ENCODE data around the gene NRG3.
"Not testable (repeated sequence)": the region's sequence is repeated elsewhere in the genome, so short reads cannot be mapped to it uniquely, and the experiment has no call there.

The NRG3 gene

DNA sequence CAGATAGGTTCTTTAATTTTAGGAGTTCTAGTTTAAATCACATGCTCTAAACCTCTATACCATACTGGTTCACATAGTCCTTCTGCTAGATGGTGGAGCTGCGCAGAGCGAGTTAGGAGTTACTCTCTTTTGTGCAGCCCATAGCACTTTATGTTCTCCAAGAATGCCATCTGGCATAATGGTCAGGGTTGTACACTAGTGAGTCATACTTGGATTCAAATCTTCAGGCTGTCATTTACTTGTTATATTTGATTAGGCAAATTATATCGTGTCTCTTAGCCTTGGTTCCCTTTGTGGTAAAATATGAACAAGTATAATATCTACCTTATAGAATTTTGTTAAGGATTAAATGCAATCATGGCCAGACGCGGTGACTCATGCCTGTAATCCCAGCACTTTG lies 1078.3 kb downstream of the NRG3 start:
- H4K8ac ChIP-seq (ENCODE audit: low read depth, low read length): no peak overlapping the region
- no peak overlapping the region for H3K4me2 ChIP-seq (ENCODE audit: low read length)
- H2BK120ac ChIP-seq (ENCODE audit: insufficient read depth, low read length, poor library complexity): no peak overlapping the region
- no peaks in the 10 kb centered on the region for H3K9me3 ChIP-seq (ENCODE audit: insufficient read depth, low read depth, low read length)
- no peak overlapping the region for H3K4me3 ChIP-seq (ENCODE audit: low read depth, low read length)
- H3K4me1 ChIP-seq (ENCODE audit: control insufficient read depth in 1 of 2, insufficient read depth in 2 of 2, low read length in 2 of 2): no peaks in the 10 kb centered on the region
- no peak overlapping the region for H2AFZ ChIP-seq (ENCODE audit: insufficient read depth, low read length, poor library complexity)
- no CpG with 5 or more reads among the region's 5 CpGs for WGBS (ENCODE audit: extremely low coverage, insufficient coverage, insufficient read length)
- H3K18ac ChIP-seq (ENCODE audit: low read length): no peak overlapping the region
- no peak overlapping the region for H2BK5ac ChIP-seq (ENCODE audit: low read depth, low read length, poor library complexity)
- no peak overlapping the region for H3K14ac ChIP-seq (ENCODE audit: low read length)
- no peak overlapping the region for H4K12ac ChIP-seq (ENCODE audit: low read depth, low read length)
- no peak overlapping the region for H3K9ac ChIP-seq (ENCODE audit: low read length)
- H3K36me3 ChIP-seq (ENCODE audit: control insufficient read depth in 1 of 2, insufficient read depth in 2 of 2, low read length in 2 of 2): no peaks in the 10 kb centered on the region
- no peak overlapping the region for H3K23ac ChIP-seq (ENCODE audit: low read length)
- H3K79me1 ChIP-seq (ENCODE audit: low read length): no peaks in the 10 kb centered on the region
- no peak overlapping the region for H2BK12ac ChIP-seq (ENCODE audit: low read length)
- DNase-seq: no peak
- H2AK5ac ChIP-seq (ENCODE audit: low read length): no peak overlapping the region
- no peaks in the 10 kb centered on the region for H3K27me3 ChIP-seq (ENCODE audit: insufficient read depth, low read length)
- no peak overlapping the region for H3K4ac ChIP-seq (ENCODE audit: low read depth, low read length)
- H3K27ac ChIP-seq (ENCODE audit: low read depth, low read length): no peak overlapping the region
- H4K91ac ChIP-seq (ENCODE audit: low read depth, low read length): no peak overlapping the region
- H3K79me2 ChIP-seq (ENCODE audit: control insufficient read depth, insufficient read depth, low read length, poor library complexity): no peaks in the 10 kb centered on the region

DNA sequence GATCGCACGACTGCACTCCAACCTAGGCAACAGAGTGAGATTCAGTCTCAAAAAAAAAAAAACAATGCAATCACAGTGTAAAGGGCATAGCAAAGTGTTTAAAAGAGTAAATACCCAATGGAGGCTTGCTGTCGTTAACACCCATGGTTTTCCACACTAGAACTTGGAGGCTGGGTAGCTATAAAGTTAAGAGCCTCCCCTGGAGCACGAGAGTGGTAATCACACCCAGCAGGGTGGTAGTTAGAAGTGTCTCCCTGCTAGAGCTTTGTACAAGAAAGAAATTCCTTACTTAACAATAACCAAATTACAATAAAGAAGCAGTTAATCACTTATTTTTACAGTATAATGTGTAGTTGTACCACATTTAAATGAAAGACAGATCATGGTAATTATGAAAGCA lies 1078.9 kb downstream of the NRG3 start:
- Histone ChIP-seq H3K9me3 (ENCODE audit: insufficient read depth, low read depth, low read length) (no peaks in the 10 kb centered on the region), H2AK5ac (ENCODE audit: low read length) (no peak overlapping the region), H3K4me3 (ENCODE audit: low read depth, low read length) (no peak overlapping the region), H2BK120ac (ENCODE audit: insufficient read depth, low read length, poor library complexity) (no peak overlapping the region), H3K27ac (ENCODE audit: low read depth, low read length) (no peak overlapping the region), H3K9ac (ENCODE audit: low read length) (no peak overlapping the region), H2BK5ac (ENCODE audit: low read depth, low read length, poor library complexity) (no peak overlapping the region), H3K79me1 (ENCODE audit: low read length) (no peaks in the 10 kb centered on the region), H2BK12ac (ENCODE audit: low read length) (no peak overlapping the region), H2AFZ (ENCODE audit: insufficient read depth, low read length, poor library complexity) (no peak overlapping the region), H3K18ac (ENCODE audit: low read length) (no peak overlapping the region), H3K14ac (ENCODE audit: low read length) (no peak overlapping the region), H3K4me1 (ENCODE audit: control insufficient read depth in 1 of 2, insufficient read depth in 2 of 2, low read length in 2 of 2) (peaks cover 0 to 2% of the 10 kb centered on the region in 2 experiments), H3K4me2 (ENCODE audit: low read length) (no peak overlapping the region), H3K4ac (ENCODE audit: low read depth, low read length) (no peak overlapping the region), H3K27me3 (ENCODE audit: insufficient read depth, low read length) (no peaks in the 10 kb centered on the region), H4K8ac (ENCODE audit: low read depth, low read length) (no peak overlapping the region), H3K36me3 (ENCODE audit: control insufficient read depth in 1 of 2, insufficient read depth in 2 of 2, low read length in 2 of 2) (no peaks in the 10 kb centered on the region), H3K23ac (ENCODE audit: low read length) (no peak overlapping the region), H4K91ac (ENCODE audit: low read depth, low read length) (no peak overlapping the region), H4K12ac (ENCODE audit: low read depth, low read length) (no peak overlapping the region), H3K79me2 (ENCODE audit: control insufficient read depth, insufficient read depth, low read length, poor library complexity) (no peaks in the 10 kb centered on the region)
- no CpG with 5 or more reads among the region's 4 CpGs for WGBS (ENCODE audit: extremely low coverage, insufficient coverage, insufficient read length)
- no peak for DNase-seq

DNA sequence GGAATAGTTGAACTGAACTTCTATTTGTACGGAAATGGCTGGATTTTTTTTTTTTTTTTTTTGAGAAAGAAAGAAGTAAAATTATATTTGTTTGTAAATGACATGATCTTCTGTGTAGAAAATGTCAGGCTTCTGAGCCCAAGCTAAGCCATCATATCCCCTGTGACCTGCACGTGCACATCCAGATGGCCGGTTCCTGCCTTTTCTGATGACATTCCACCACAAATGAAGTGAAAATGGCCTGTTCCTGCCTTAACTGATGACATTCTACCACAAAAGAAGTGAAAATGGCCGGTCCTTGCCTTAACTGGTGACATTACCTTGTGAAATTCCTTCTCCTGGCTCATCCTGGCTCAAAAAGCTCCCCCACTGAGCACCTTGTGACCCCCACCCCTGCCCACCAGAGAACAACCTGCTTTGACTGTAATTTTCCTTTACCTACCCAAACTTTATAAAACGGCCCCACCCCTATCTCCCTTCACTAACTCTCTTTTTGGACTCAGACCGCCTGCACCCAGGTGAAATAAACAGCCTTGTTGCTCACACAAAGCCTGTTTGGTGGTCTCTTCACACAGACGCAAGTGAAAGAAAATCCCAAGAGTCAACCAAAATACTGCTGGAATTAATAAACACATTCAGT lies 1085.5 kb downstream of the NRG3 start:
- H4K8ac ChIP-seq (ENCODE audit: low read depth, low read length); H3K4ac ChIP-seq (ENCODE audit: low read depth, low read length); H4K91ac ChIP-seq (ENCODE audit: low read depth, low read length); H3K27ac ChIP-seq (ENCODE audit: low read depth, low read length); DNase-seq; H3K9ac ChIP-seq (ENCODE audit: low read length); H3K4me3 ChIP-seq (ENCODE audit: low read depth, low read length); H3K18ac ChIP-seq (ENCODE audit: low read length); H3K4me1 ChIP-seq (ENCODE audit: control insufficient read depth in 1 of 2, insufficient read depth in 2 of 2, low read length in 2 of 2); H3K79me1 ChIP-seq (ENCODE audit: low read length); H3K14ac ChIP-seq (ENCODE audit: low read length); H3K9me3 ChIP-seq (ENCODE audit: insufficient read depth, low read depth, low read length); H2AFZ ChIP-seq (ENCODE audit: insufficient read depth, low read length, poor library complexity); H2BK120ac ChIP-seq (ENCODE audit: insufficient read depth, low read length, poor library complexity); H2BK12ac ChIP-seq (ENCODE audit: low read length); H3K27me3 ChIP-seq (ENCODE audit: insufficient read depth, low read length); H2AK5ac ChIP-seq (ENCODE audit: low read length); H3K4me2 ChIP-seq (ENCODE audit: low read length); H2BK5ac ChIP-seq (ENCODE audit: low read depth, low read length, poor library complexity); H3K79me2 ChIP-seq (ENCODE audit: control insufficient read depth, insufficient read depth, low read length, poor library complexity); H3K36me3 ChIP-seq (ENCODE audit: control insufficient read depth in 1 of 2, insufficient read depth in 2 of 2, low read length in 2 of 2); H4K12ac ChIP-seq (ENCODE audit: low read depth, low read length); H3K23ac ChIP-seq (ENCODE audit: low read length): not testable (repeated sequence)
- no CpG with 5 or more reads among the region's 7 CpGs for WGBS (ENCODE audit: extremely low coverage, insufficient coverage, insufficient read length)

DNA sequence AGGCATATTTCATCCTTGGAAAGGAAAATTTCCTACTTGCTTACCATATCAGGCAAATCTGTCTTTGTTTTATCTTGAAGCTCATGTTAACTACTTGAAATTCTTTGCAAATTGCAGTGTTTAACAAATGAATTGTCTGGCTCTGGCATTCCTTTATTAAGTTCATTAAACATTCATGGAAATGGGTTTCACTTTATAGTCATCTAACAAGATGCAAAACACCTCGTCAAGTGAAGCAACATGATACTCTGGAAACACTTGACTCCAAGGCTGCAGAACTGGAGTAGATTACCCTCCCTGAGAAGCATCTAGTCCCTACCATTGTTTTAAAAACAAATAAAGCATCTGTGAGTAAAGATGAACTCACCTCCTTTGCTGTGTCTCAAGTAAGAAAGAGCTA lies 1086.9 kb downstream of the NRG3 start:
- H2AK5ac ChIP-seq (ENCODE audit: low read length): no peak overlapping the region
- no peak for DNase-seq
- no peak overlapping the region for H4K91ac ChIP-seq (ENCODE audit: low read depth, low read length)
- H3K79me1 ChIP-seq (ENCODE audit: low read length): peaks cover 2% of the 10 kb centered on the region
- H4K8ac ChIP-seq (ENCODE audit: low read depth, low read length): no peak overlapping the region
- H2AFZ ChIP-seq (ENCODE audit: insufficient read depth, low read length, poor library complexity): no peak overlapping the region
- no peak overlapping the region for H2BK120ac ChIP-seq (ENCODE audit: insufficient read depth, low read length, poor library complexity)
- no peak overlapping the region for H3K4me3 ChIP-seq (ENCODE audit: low read depth, low read length)
- no peak overlapping the region for H3K27ac ChIP-seq (ENCODE audit: low read depth, low read length)
- peaks cover 0 to 2% of the 10 kb centered on the region in 2 experiments for H3K4me1 ChIP-seq (ENCODE audit: control insufficient read depth in 1 of 2, insufficient read depth in 2 of 2, low read length in 2 of 2)
- no peak overlapping the region for H3K9ac ChIP-seq (ENCODE audit: low read length)
- no peak overlapping the region for H3K4ac ChIP-seq (ENCODE audit: low read depth, low read length)
- no peak overlapping the region for H2BK5ac ChIP-seq (ENCODE audit: low read depth, low read length, poor library complexity)
- no peak overlapping the region for H2BK12ac ChIP-seq (ENCODE audit: low read length)
- no peak overlapping the region for H3K14ac ChIP-seq (ENCODE audit: low read length)
- H3K79me2 ChIP-seq (ENCODE audit: control insufficient read depth, insufficient read depth, low read length, poor library complexity): no peaks in the 10 kb centered on the region
- no peak overlapping the region for H3K23ac ChIP-seq (ENCODE audit: low read length)
- H3K27me3 ChIP-seq (ENCODE audit: insufficient read depth, low read length): no peaks in the 10 kb centered on the region
- H3K18ac ChIP-seq (ENCODE audit: low read length): no peak overlapping the region
- no peak overlapping the region for H3K4me2 ChIP-seq (ENCODE audit: low read length)
- H4K12ac ChIP-seq (ENCODE audit: low read depth, low read length): no peak overlapping the region
- no peaks in the 10 kb centered on the region for H3K9me3 ChIP-seq (ENCODE audit: insufficient read depth, low read depth, low read length)
- no peaks in the 10 kb centered on the region for H3K36me3 ChIP-seq (ENCODE audit: control insufficient read depth in 1 of 2, insufficient read depth in 2 of 2, low read length in 2 of 2)
- no CpG with 5 or more reads among the region's 1 CpG for WGBS (ENCODE audit: extremely low coverage, insufficient coverage, insufficient read length)
